Gastroesophageal sphincter (tissue), 4 donors: ENCODE data around the gene RYR3. TPM values are rescaled to one million over a fixed set of nuclear protein-coding genes. Genes with fewer than 3 reads are reported as not detected.

Experiments used
- ATAC-seq: fragments of 150-250 bp; one replicate; pipeline ENCODE4 v1.9.1; 2016; ENCODE audit warnings: mild to moderate bottlenecking, moderate library complexity
- H3K27ac ChIP-seq, 4 donors: fragments of 200-600 bp; sonication (generic) in 3 of 4; 1 replicate in 3 of 4; 2 replicates in 1 of 4; pipeline ENCODE4 v1.5.1; 2016 to 2019
- H3K27me3 ChIP-seq: fragments of 200-600 bp; sonication (generic); one replicate; pipeline ENCODE4 v1.5.1; 2019
- H3K36me3 ChIP-seq, 2 donors: fragments of 200-600 bp; sonication (generic); one replicate each; pipeline ENCODE4 v1.5.1; 2019; ENCODE audit warnings: control low read depth in 1 of 2
- H3K4me1 ChIP-seq, 3 donors: fragments of 200-600 bp; sonication (generic); 1 replicate in 2 of 3; 2 replicates in 1 of 3; pipeline ENCODE4 v1.5.1; 2016 to 2019; ENCODE audit warnings: control low read depth in 2 of 3
- H3K4me3 ChIP-seq, 2 donors: fragments of 200-600 bp; sonication (generic); one replicate each; pipeline ENCODE4 v1.5.1; 2019; ENCODE audit warnings: mild to moderate bottlenecking in 1 of 2, moderate library complexity in 1 of 2
- H3K9me3 ChIP-seq, 3 donors: fragments of 200-600 bp; sonication (generic); one replicate each; pipeline ENCODE4 v1.5.1; 2017 to 2019; ENCODE audit warnings: control low read depth in 2 of 3
- CTCF ChIP-seq, 4 experiments: fragments of 200-600 bp in 2 of 4; fragments of 450-650 bp in 2 of 4; sonication (generic) in 1 of 4; IDR thresholded peaks; one replicate each; pipeline ENCODE4 v1.5.1; 2017 to 2019; ENCODE audit warnings: antibody characterized with exemption in 4 of 4, mild to moderate bottlenecking in 2 of 4, moderate library complexity in 2 of 4
- EP300 ChIP-seq: sonication (generic); formaldehyde crosslinking; IDR thresholded peaks from one replicate; pipeline ENCODE4 v1.6.1; 2017; ENCODE audit warnings: antibody characterized with exemption, mild to moderate bottlenecking
- POLR2A ChIP-seq, 2 donors: fragments of 450-650 bp; IDR thresholded peaks; one replicate each; pipeline ENCODE4 v1.6.1; 2017; ENCODE audit warnings: antibody characterized with exemption in 2 of 2, mild to moderate bottlenecking in 2 of 2, moderate library complexity in 1 of 2
- POLR2AphosphoS5 ChIP-seq: sonication (generic); formaldehyde crosslinking; IDR thresholded peaks from one replicate; pipeline ENCODE4 v1.6.1; 2017; ENCODE audit warnings: antibody characterized with exemption
- WGBS, 2 donors: methylation state at CpG; one replicate each; pipeline ENCODE4 v1.1.5; 2018; ENCODE audit warnings: low coverage in 1 of 2; 5-methylcytosine and 5-hydroxymethylcytosine counted together
- total RNA-seq, 4 donors: library from RNA; depleted of rRNA; stranded (reverse); fragments of >200 nt; gene quantifications; one replicate each; pipeline ENCODE4 v1.1.0, GENCODE V29; 2016

RYR3 gene
- total RNA-seq, 4 donors from 2014 or later = 3.5 to 10.2 (median 6.2) TPM

DNA sequence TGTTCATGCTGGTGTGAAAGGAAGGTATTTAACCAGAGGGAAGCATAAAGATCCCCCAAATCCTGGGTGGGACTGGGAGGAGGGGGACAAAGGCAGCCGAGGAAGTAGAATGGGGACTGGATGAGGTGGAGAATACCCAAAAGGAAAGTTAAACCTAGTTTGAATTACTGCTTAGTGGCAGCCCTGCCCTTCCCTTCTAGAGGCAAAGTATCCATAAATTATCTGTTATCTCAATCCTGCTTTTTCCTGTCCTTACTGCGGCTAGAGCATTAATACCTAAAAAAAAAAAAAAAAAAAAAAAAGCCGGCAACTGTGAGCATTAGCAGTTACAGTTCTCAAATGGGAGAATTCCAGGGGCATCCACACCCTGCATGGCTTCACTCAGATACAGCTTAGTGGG is 139.0 kb downstream of the RYR3 start:
- WGBS, 2 donors = 35 to 71% methylated on average over 3 of the region's 3 CpGs
- no peak for TF ChIP-seq POLR2A (IDR thresholded peaks at IDR 0.05)
- TF ChIP-seq EP300 = no peak
- TF ChIP-seq POLR2AphosphoS5 = no peak
- TF ChIP-seq CTCF (IDR thresholded peaks at IDR 0.05) = no peak
- no peaks in the 10 kb centered on the region for H3K4me1 ChIP-seq
- no peaks in the 10 kb centered on the region for H3K36me3 ChIP-seq
- no peaks in the 10 kb centered on the region for H3K9me3 ChIP-seq
- ATAC-seq = no peak
- H3K27ac ChIP-seq = no peak overlapping the region
- no peaks in the 10 kb centered on the region for H3K27me3 ChIP-seq
- H3K4me3 ChIP-seq = no peak overlapping the region

DNA sequence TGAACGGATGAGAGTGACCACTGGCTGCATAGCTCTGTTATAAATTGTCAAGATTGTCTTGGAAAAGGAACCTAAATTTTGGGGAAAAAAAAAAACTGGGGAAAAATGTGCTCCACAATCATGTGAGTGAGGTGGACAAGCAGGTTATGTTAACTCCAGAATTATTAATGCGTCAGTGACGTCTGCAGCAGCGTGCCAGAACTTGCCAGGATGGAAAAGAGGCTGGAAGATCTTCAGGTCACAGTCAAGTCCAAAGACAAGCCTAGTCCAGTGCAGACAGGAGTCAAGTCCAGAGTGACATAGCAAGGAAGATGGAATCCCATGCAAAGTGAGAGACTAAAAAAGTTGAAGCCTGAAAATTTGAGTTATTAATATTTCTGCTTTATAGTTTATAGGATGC is 140.6 kb downstream of the RYR3 start:
- Histone ChIP-seq H3K4me1 (no peaks in the 10 kb centered on the region), H3K36me3 (no peaks in the 10 kb centered on the region), H3K27me3 (no peaks in the 10 kb centered on the region), H3K27ac (no peak overlapping the region), H3K9me3 (no peaks in the 10 kb centered on the region), H3K4me3 (no peak overlapping the region)
- WGBS, 2 donors = 86 to 94% methylated on average over 3 to 4 of the region's 4 CpGs
- ATAC-seq = no peak
- no peak for TF ChIP-seq POLR2AphosphoS5
- no peak for TF ChIP-seq CTCF (IDR thresholded peaks at IDR 0.05)
- no peak for TF ChIP-seq POLR2A (IDR thresholded peaks at IDR 0.05)
- TF ChIP-seq EP300 = no peak

DNA sequence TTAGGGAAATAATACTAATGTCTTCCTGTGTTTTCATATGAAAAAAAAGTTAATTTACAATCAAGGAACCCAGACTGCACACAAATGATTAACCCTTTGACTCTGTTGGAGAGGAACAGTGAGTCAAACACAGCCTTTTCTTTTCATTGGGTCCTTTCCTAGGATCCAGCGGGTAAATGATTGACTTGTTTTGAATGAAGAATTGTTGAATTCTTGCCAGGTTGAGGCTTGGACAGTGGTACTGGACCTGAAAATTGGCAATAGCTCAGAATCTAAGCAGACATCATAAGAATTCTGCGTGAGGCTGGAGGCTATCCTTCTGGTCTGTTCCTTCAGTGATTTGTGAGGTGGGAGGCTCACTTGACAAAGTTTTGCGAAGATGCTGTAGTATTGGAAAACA is 143.0 kb downstream of the RYR3 start:
- Histone ChIP-seq H3K27me3 (no peaks in the 10 kb centered on the region), H3K4me3 (no peak overlapping the region), H3K9me3 (no peaks in the 10 kb centered on the region), H3K4me1 (no peaks in the 10 kb centered on the region), H3K36me3 (no peaks in the 10 kb centered on the region), H3K27ac (no peak overlapping the region)
- WGBS, 2 donors = 47 to 79% methylated on average over 3 of the region's 3 CpGs
- TF ChIP-seq EP300 (no peak), POLR2A (IDR thresholded peaks at IDR 0.05) (no peak), CTCF (IDR thresholded peaks at IDR 0.05) (no peak), POLR2AphosphoS5 (no peak)
- no peak for ATAC-seq

DNA sequence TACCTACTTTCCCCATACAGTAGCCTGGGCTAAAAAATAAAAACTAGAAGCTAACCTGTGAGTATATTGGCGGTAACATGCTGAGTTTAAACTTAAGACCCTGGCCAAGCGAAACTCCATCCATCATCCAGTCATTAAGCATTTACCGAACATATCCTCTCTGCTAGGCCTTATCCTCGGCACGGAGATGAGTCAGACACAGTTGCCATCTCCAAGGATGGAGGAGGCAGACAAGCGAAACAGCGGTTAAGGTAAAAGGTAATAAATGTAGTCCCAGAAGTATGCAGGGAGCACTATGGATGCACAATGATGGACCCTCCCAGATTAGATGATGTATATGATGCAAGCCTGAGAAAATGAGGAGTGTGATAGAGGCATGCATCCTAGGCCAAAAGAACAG is 143.6 kb downstream of the RYR3 start:
- WGBS, 2 donors = 79 to 87% methylated on average over 6 of the region's 7 CpGs

More for the DNA sequence above, 143.6 kb downstream of the RYR3 start:
- TF ChIP-seq EP300 = no peak
- TF ChIP-seq POLR2AphosphoS5 = no peak
- no peak for TF ChIP-seq CTCF (IDR thresholded peaks at IDR 0.05)
- no peak for TF ChIP-seq POLR2A (IDR thresholded peaks at IDR 0.05)
- no peak overlapping the region for H3K4me3 ChIP-seq
- ATAC-seq = no peak
- no peaks in the 10 kb centered on the region for H3K36me3 ChIP-seq
- no peaks in the 10 kb centered on the region for H3K4me1 ChIP-seq
- H3K27me3 ChIP-seq = no peaks in the 10 kb centered on the region
- H3K27ac ChIP-seq = no peak overlapping the region
- no peaks in the 10 kb centered on the region for H3K9me3 ChIP-seq
